A549 (cell line): ENCODE results near the gene XAGE3. TPM values are rescaled to one million over a fixed set of nuclear protein-coding genes. Genes with fewer than 3 reads are reported as not detected.
"Not testable (repeated sequence)": the region's sequence is repeated elsewhere in the genome, so short reads cannot be mapped to it uniquely, and the experiment has no call there.

ENCODE experiments used
- ATAC-seq, 2 experiments: fragments of 200-7000 bp in 1 of 2; fragments of >200 bp in 1 of 2; cut with Nextera tagmentation in 1 of 2; cut with Tn5 transposase in 1 of 2; 3 replicates each; pipeline versions ENCODE4 v1.8.0 to v1.9.1; 2018 to 2020; ENCODE audit warnings: mild to moderate bottlenecking in 1 of 2, moderate library complexity in 1 of 2
- CTCF ChIA-PET: fragments of 300-600 bp; sonication (Branson Sonifier 250); formaldehyde crosslinking; extraction: SDS; loops from one replicate; lab custom pipeline; 2021; ENCODE audit warnings: antibody characterized with exemption, inconsistent platforms; lab: Yijun Ruan, JAX
- POLR2A ChIA-PET: fragments of 350-600 bp; formaldehyde crosslinking; extraction: SDS; loops from one replicate; lab custom pipeline; 2021; ENCODE audit warnings: antibody characterized with exemption, inconsistent platforms; lab: Yijun Ruan, JAX
- DNase-seq, 2 experiments: peaks; one replicate each; pipeline versions ENCODE4 v3.0.0 to v3.0.0-alpha.2; 2011 to 2016; ENCODE audit warnings: low read depth in 1 of 2, low spot score in 1 of 2
- FAIRE-seq: peaks from 2 replicates; lab custom pipeline; 2011; peaks lifted over from hg19 to GRCh38; lab: Jason Lieb, UNC
- H3K27ac ChIP-seq, 2 experiments: fragments of >200 bp; sonication (Bioruptor Twin); formaldehyde crosslinking; 3 replicates each; pipeline ENCODE4 v1.5.1; 2016 to 2017
- H3K4me1 ChIP-seq: fragments of >200 bp; sonication (Bioruptor Twin); formaldehyde crosslinking; 3 replicates; pipeline ENCODE4 v1.6.1; 2016
- H3K4me2 ChIP-seq: fragments of >200 bp; sonication (Bioruptor Twin); formaldehyde crosslinking; 3 replicates; pipeline ENCODE4 v1.6.1; 2016
- H3K4me3 ChIP-seq: fragments of >200 bp; sonication (Bioruptor Twin); formaldehyde crosslinking; 3 replicates; pipeline ENCODE4 v1.5.1; 2016
- H3K9me3 ChIP-seq: fragments of >200 bp; sonication (Bioruptor Twin); formaldehyde crosslinking; 3 replicates; pipeline ENCODE4 v1.6.1; 2016
- ATOH8 ChIP-seq: fragments of 250-450 bp; sonication (Bioruptor Pico); IDR thresholded peaks from 2 replicates; pipeline ENCODE4 v1.5.0; 2020; ENCODE audit warnings: low read depth, mild to moderate bottlenecking, moderate library complexity
- BCL3 ChIP-seq: fragments of >200 bp; sonication (Bioruptor Twin); formaldehyde crosslinking; IDR thresholded peaks from 3 replicates; pipeline ENCODE4 v1.6.1; 2016
- CBX2 ChIP-seq: fragments of 200-600 bp; sonication (generic); IDR thresholded peaks from 2 replicates; pipeline ENCODE4 v1.6.1; 2016; ENCODE audit warnings: low read depth, mild to moderate bottlenecking, borderline replicate concordance
- E2F6 ChIP-seq: IDR thresholded peaks from 2 replicates; pipeline ENCODE4 v1.6.1; 2012; ENCODE audit warnings: low read depth, borderline replicate concordance
- EHF ChIP-seq: fragments of 250-450 bp; sonication (Bioruptor Pico); IDR thresholded peaks from 2 replicates; pipeline ENCODE4 v1.5.0; 2020; ENCODE audit warnings: mild to moderate bottlenecking
- EHMT2 ChIP-seq: fragments of 200-600 bp; sonication (generic); IDR thresholded peaks from 2 replicates; pipeline ENCODE4 v1.6.1; 2016; ENCODE audit warnings: antibody characterized with exemption, low read depth, mild to moderate bottlenecking, moderate library complexity
- FOXS1 ChIP-seq: fragments of 250-450 bp; sonication (Bioruptor Pico); IDR thresholded peaks from 2 replicates; pipeline ENCODE4 v1.5.0; 2020; ENCODE audit warnings: mild to moderate bottlenecking, moderate library complexity
- JUN ChIP-seq, 2 experiments: fragments of >200 bp; sonication (Bioruptor Twin); formaldehyde crosslinking; IDR thresholded peaks; 2 replicates in 1 of 2; 3 replicates in 1 of 2; pipeline ENCODE4 v1.6.1; 2016 to 2017
- MAFK ChIP-seq: fragments of 450-650 bp; IDR thresholded peaks from 2 replicates; pipeline ENCODE4 v1.6.1; 2014; ENCODE audit not compliant: partially characterized antibody
- MYC ChIP-seq: IDR thresholded peaks from 2 replicates; pipeline ENCODE4 v1.6.1; 2012; ENCODE audit warnings: mild to moderate bottlenecking, inconsistent platforms, low read length, improper control_type of control experiment, borderline replicate concordance
- RNF2 ChIP-seq: fragments of 200-600 bp; sonication (generic); IDR thresholded peaks from 2 replicates; pipeline ENCODE4 v1.6.1; 2016; ENCODE audit warnings: low read depth, mild to moderate bottlenecking, antibody characterized with exemption, moderate library complexity, borderline replicate concordance
- SMC3 ChIP-seq: fragments of >200 bp; sonication (Bioruptor Twin); formaldehyde crosslinking; IDR thresholded peaks from 3 replicates; pipeline ENCODE4 v1.6.1; 2018; ENCODE audit warnings: inconsistent platforms
- TFCP2L1 ChIP-seq: fragments of 250-450 bp; sonication (Bioruptor Pico); IDR thresholded peaks from 2 replicates; pipeline ENCODE4 v1.5.0; 2021; ENCODE audit warnings: mild to moderate bottlenecking
- TP53 ChIP-seq: fragments of 250-450 bp; sonication (Bioruptor Pico); IDR thresholded peaks from 2 replicates; pipeline ENCODE4 v1.5.0; 2021; ENCODE audit warnings: mild to moderate bottlenecking, moderate library complexity
- ZFP36 ChIP-seq: fragments of 450-650 bp; IDR thresholded peaks from 2 replicates; pipeline ENCODE4 v1.6.1; 2014; ENCODE audit warnings: borderline replicate concordance; ENCODE audit not compliant: partially characterized antibody
- ZSCAN20 ChIP-seq: fragments of 250-450 bp; sonication (Bioruptor Pico); IDR thresholded peaks from 2 replicates; pipeline ENCODE4 v1.8.0; 2022; ENCODE audit warnings: mild to moderate bottlenecking, moderate library complexity
- WGBS: methylation state at CpG from one replicate; pipeline ENCODE4 v1.1.6; 2017; ENCODE audit errors: missing lambda C conversion rate; 5-methylcytosine and 5-hydroxymethylcytosine counted together
- polyA plus RNA-seq, 4 experiments: library from polyadenylated mRNA; depleted of rRNA in 3 of 4; stranded (reverse); fragments of >200 nt; fragmentation: RNase III in 1 of 4; extraction: RNeasy Plus Mini Kit Qiagen cat#74134 plus additional on column Dnase treatment in 1 of 4; gene quantifications; 2 replicates in 3 of 4; 3 replicates in 1 of 4; pipeline ENCODE4 v1.2.3, GENCODE V29; 2011 to 2017

The XAGE3 gene
- polyA plus RNA-seq, 2 of the 4 experiments (the other 2 are of a cell fraction): not detected

GRCh38 chrX:52852110-52852860, 15.6 kb downstream of the XAGE3 start:
- no peak for TF ChIP-seq SMC3
- TF ChIP-seq ZFP36: no peak
- no peak for TF ChIP-seq MYC
- no peak for TF ChIP-seq E2F6
- no peak for TF ChIP-seq ZSCAN20 (CRISPR knock-in tag)
- TF ChIP-seq BCL3: no peak
- TF ChIP-seq EHF (CRISPR knock-in tag): no peak
- no peak for TF ChIP-seq TP53 (CRISPR knock-in tag)
- no peak for TF ChIP-seq MAFK
- TF ChIP-seq EHMT2: no peak
- no peak for TF ChIP-seq TFCP2L1 (CRISPR knock-in tag)
- no peak for TF ChIP-seq ATOH8 (CRISPR knock-in tag)
- no peak for TF ChIP-seq FOXS1 (CRISPR knock-in tag)
- TF ChIP-seq, all 56 proteins: peak for 0
- POLR2A ChIA-PET: no interaction called here
- 75% methylated on average over 9 of the region's 9 CpGs for WGBS
- CTCF ChIA-PET: interaction anchor here (0.6 kb wide), 1 partner anchor 280 kb away, joined by 3 read pairs; no protein-coding TSS in a partner anchor
- ATAC-seq: no peak
- Histone ChIP-seq H3K27ac (no peak overlapping the region), H3K4me3 (no peak overlapping the region), H3K9me3 (no peaks in the 10 kb centered on the region), H3K4me1 (no peaks in the 10 kb centered on the region), H3K4me2 (no peak overlapping the region)
- FAIRE-seq: no peak
- DNase-seq: no peak

GRCh38 chrX:52843619-52844018, 24.3 kb downstream of the XAGE3 start:
- FAIRE-seq, H3K4me2 ChIP-seq, POLR2A ChIA-PET, DNase-seq, CTCF ChIA-PET, H3K4me1 ChIP-seq, H3K4me3 ChIP-seq, H3K9me3 ChIP-seq, ATAC-seq, H3K27ac ChIP-seq: not testable (repeated sequence)
- 44% methylated on average over 3 of the region's 3 CpGs for WGBS

- ATAC-seq (no peak), FAIRE-seq (peak; percentile 97), DNase-seq (peak in 1 of 2 experiments; percentile 2)
- CTCF ChIA-PET: no interaction called here
- no peak overlapping the region for H3K4me3 ChIP-seq
- H3K27ac ChIP-seq: no peak overlapping the region
- POLR2A ChIA-PET: no interaction called here
- 17% methylated on average over 2 of the region's 2 CpGs for WGBS
- no peaks in the 10 kb centered on the region for H3K9me3 ChIP-seq
- TF ChIP-seq MAFK (no peak), CBX2 (no peak)
- H3K4me2 ChIP-seq: no peak overlapping the region
- H3K4me1 ChIP-seq: no peaks in the 10 kb centered on the region
These were observed 28.7 kb downstream of the XAGE3 start for GRCh38 chrX:52839137-52839536.

- POLR2A ChIA-PET: no interaction called here
- Histone ChIP-seq H3K4me2 (no peak overlapping the region), H3K4me3 (no peak overlapping the region), H3K27ac (no peak overlapping the region), H3K9me3 (no peaks in the 10 kb centered on the region), H3K4me1 (no peaks in the 10 kb centered on the region)
- CTCF ChIA-PET: no interaction called here
- no peak for FAIRE-seq
- TF ChIP-seq RNF2 (no peak), BCL3 (no peak), ZSCAN20 (CRISPR knock-in tag) (no peak), JUN (IDR thresholded peaks at IDR 0.05) (no peak)
- WGBS: 7% methylated on average over 2 of the region's 3 CpGs
- no peak for DNase-seq
- no peak for ATAC-seq
These were observed 37.3 kb downstream of the XAGE3 start for GRCh38 chrX:52830551-52830950.
